HG03039 (cell line): ENCODE measurements around the gene USP40.

Source experiments
- ATAC-seq: cut with Tn5 transposase; IDR thresholded peaks from one replicate; pipeline ENCODE4 v1.9.1; 2021; ENCODE audit warnings: mild to moderate bottlenecking, moderate library complexity; ENCODE audit not compliant: unreplicated experiment

The USP40 gene

GRCh38 chr2:233463586-233463985, 103.0 kb downstream of the USP40 start:
- no peak for ATAC-seq

DNA sequence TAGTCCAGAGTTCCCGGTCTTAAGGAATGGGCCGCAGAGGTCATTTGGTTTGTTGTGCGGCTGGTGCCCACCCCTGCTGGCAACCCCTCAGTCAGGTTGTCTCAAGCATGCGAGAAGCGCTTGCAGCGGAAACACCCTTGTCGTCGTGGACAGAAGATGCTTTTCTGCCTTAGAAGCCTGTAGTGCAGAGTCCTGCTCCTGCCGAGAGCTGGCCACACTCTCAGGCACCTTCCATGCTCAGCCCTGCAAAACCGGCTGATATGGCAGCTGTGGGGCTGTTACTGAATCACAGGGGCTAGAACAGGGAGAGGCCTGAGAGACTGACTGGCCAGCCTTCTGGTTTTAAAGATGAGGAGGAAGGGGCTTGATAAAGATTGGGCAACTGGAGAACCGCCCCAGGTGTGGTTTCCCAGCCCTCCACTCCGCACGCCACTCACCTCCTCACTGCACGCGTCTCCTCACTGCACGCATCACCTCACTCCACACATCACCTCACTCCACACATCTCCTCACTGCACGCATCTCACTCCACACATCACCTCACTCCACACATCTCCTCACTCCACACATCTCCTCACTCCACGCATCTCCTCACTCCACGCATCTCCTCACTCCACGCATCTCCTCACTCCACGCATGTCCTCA, 103.6 kb downstream of the USP40 start:
- ATAC-seq, result no peak

DNA sequence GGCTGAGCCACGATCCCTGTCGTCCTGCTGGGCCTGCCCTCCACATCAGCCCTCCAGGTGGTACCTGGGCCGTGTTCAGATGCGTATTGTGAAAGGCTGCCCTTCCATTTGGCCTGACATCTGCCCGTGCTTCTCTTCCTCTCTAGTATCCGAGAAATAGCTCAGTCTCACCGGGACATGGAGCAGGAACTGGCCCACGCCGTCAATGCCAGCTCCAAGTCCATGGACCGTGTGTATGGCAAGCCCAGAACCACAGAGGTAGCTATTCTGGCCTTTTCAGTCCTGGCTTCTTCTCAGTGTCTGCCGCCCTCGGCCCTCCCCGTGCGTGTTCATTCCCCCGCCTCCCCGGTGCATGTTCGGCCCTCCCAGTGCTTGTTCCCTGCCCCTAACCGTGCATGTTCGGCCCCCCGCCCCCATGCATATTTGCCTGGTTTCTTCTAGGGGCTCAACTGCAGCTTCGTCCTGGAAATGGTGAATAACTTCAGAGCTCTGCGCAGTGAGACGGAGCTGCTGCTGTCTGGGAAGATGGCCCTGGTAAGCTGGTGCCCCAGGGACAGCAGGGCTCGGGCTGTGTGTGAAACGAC, 104.3 kb downstream of the USP40 start:
- no peak for ATAC-seq

DNA sequence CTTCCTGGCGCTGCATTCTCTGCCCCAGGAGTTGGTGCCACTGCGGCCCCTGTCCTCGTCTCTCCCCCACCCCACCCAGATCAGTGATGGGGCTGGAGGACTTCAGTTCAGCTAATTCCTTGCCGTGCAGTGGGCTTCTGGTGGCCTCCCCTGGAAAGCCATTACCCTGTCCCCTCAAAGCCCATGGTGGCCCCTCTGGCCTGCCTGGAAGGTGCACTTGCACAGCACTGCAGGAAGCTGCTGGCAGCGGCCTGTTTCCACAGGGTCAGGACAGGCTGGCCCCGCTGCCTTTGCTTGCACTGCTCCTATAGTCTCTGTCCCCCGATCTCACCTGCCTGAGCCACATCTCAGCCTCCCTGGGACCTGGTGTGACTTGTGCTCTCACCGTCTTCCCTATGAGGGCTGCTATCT, 105.1 kb downstream of the USP40 start:
- ATAC-seq, result no peak

DNA sequence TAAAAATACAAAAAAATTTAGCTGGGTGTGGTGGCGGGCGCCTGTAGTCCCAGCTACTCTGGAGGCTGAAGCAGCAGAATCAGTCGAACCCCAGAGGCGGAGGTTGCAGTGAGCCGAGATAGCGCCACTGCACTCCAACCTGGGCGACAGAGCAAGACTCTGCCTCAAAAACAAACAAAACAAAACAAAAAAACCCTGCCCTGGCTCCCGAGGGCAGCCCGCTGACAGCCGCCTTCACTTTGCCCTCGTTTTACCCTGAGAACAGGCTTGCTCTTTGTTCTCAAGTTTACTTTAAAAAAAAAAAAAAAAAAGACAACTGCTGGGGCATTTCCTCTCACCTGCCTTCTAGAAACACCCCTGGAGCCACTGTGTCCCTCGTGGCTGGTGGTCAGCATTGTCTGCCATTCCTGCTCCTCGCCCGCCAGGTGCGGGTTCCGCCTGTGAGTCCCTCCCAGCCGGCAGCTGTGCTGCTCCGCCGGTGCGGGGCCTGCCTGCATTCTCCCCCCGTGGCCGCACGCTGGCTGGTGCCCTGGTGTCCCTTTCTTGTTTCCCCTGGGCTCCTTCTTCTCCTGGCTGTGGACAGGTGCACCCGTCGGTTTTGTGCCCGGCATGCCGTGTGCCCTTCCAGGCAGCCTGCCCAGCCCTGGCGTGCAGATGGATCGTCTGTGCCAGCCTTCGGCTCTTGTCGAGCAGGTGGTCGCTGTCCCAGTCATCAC, 105.7 kb downstream of the USP40 start:
- ATAC-seq, result no peak

- no peak for ATAC-seq
Measured at GRCh38 chr2:233459426-233459825, 107.2 kb downstream of the USP40 start.

DNA sequence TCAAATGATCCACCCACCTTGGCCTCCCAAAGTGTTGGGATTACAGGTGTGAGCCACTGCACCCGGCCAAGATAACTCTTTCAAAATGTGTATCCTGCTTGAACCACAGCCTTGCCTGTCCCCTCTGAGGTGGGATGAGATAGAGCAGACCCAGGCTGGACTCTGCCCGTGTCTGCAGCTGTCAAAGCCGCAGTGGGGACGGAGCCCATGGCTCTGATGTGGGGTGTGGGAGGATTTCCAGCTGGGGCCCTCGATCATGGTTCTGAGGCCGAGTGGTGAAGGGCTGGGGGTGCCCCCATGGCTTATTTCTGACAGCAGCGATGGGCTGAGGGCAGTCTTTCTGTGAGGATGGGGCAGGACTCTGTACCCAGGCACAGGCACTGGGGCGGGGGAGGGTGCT, 107.8 kb downstream of the USP40 start:
- ATAC-seq, result no peak

- ATAC-seq, result no peak
Measured at GRCh38 chr2:233458031-233458610, 108.5 kb downstream of the USP40 start.

DNA sequence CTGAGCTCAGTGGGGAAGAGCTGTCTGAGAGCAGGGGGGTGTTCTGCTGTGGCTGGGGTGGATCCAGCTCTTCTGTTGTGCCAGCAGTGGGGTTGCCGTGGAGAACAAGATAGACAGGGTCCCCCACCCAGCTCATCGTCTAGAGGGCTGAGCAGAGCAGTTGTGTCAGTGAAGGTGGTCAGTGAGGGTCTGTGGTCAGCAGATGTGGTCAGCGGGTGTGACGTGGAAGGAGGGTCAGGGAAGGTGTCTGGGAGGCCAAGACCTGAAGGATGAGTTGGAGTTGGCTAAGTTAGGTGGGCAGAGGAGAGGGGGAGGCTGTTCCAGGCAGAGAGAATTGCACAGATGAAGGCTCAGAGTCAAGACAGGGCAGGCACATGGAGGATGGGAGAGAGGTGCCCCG, 109.2 kb downstream of the USP40 start:
- ATAC-seq, result no peak

- ATAC-seq, result no peak
Measured at GRCh38 chr2:233456934-233457333, 109.6 kb downstream of the USP40 start.

GRCh38 chr2:233456111-233456510, 110.5 kb downstream of the USP40 start:
- no peak for ATAC-seq

GRCh38 chr2:233455491-233455890, 111.1 kb downstream of the USP40 start:
- ATAC-seq, result no peak

DNA sequence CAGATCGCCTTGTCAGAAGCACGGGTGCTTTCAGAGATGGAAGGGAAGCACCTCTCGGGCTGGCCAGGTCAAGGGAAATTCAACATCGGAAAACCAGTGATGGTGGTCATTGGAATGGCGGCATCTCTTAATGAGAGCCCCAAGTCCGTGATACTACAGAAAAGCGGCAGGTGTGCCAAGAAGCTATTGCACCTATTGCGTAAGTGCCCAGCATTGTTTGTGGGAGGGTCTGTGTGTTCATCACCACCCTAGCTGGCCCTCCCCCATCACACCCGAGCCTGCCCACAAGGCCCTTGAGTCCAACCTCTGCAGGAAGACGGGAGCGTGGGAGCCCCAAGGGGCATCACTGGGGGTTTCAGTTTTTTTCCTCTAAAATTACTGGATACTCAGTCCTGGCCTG, 111.6 kb downstream of the USP40 start:
- no peak for ATAC-seq

GRCh38 chr2:233453916-233454315, 112.7 kb downstream of the USP40 start:
- ATAC-seq, result no peak

DNA sequence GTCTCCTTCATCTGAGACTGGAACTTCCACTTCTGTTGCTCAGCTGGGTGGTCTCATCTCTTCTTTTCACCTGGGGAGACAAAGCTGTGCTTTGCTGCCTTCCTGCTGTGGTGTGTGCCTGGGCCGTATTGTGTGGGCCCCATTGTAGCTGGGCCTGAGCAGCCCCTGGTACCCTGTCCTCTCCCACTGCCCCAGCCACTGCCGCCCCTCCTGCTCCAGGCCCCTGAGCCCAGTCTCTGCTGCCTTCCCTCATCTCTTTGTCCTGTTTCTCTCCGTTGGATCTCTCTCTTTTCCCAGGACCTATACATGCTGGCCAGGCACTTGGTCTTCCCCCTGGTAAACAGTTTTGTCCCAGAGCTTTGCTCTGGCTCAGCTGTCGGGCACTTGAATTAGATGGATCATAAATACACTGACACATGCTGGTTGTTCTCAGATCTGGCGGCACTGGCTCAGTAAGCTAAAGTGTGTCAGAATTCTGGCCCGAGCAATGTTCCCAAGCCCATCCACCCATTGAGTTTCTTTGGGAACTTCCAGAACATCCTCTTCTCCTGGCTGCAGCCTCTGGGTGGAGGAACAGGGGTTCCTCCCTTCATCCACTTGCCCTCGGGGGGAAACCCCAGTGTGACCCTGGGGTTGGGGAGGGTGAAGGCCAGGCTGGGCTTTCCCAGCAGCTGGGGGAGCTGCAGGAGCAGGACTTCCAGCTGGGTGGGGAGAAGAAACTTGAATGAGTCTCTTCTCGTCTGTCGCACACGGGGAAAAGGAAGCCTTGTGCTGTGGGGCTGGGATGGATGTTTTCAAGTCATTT, 113.3 kb downstream of the USP40 start:
- ATAC-seq, result no peak

GRCh38 chr2:233451950-233452349, 114.6 kb downstream of the USP40 start:
- ATAC-seq, result no peak

- ATAC-seq, result no peak
Measured at GRCh38 chr2:233450864-233451575, 115.6 kb downstream of the USP40 start.

DNA sequence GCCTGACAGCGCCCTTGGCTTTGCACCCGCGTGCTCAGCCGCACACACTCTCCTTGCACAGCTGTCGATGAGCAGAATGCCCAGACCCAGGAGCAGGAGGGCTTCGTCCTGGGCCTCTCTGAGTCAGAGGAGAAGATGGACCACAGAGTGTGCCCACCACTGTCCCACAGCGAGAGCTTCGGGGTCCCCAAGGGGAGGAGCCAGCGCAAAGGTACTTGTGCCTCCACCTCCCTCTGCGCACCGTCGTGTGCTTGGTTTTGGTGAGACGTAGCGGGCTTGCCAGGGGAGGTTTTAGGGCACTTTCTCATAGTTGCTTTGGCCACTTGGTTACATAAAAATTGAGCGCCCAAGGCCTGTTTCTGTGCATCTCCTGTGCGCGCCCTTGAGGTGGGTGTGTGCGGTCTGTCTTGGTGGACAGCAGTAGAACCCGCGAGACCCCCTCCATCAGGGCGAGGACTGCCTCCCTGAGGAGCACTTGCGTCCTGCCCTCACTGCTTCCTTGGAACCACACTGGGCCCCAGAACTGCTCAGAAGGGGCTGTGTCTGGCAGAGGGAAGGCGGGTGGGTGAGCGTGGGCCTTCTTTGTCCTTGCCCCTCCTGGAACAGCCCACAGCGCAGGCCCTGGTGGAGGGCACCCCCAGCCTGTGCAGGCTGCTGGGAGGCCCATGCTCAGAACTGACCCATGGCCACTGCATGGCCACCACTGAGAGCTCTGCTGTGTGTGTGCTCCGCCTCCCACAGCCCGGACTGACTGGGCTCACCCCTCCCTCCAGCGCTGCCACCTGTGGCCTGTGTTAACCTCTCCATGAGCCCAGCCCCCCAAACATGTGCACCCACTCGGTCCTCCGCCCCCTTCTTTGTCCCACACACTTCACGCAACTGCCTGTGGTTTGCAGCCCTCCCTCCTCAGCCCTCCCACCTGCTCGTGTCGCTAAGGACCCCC, 116.4 kb downstream of the USP40 start:
- ATAC-seq, result no peak

- no peak for ATAC-seq
Measured at GRCh38 chr2:233449081-233449901, 117.3 kb downstream of the USP40 start.
